Stimulated activated CD8-positive, alpha-beta memory T cell treated with anti-CD3 and anti-CD28 coated beads, Interleukin-15, amount 100 ng/mL, for 1 hour (primary cell): ENCODE data around the gene IFNGR1.

Experiments used
- DNase-seq: peaks from one replicate; pipeline ENCODE4 v3.0.0-alpha.2; 2020; ENCODE audit warnings: low read depth

Gene IFNGR1

DNA sequence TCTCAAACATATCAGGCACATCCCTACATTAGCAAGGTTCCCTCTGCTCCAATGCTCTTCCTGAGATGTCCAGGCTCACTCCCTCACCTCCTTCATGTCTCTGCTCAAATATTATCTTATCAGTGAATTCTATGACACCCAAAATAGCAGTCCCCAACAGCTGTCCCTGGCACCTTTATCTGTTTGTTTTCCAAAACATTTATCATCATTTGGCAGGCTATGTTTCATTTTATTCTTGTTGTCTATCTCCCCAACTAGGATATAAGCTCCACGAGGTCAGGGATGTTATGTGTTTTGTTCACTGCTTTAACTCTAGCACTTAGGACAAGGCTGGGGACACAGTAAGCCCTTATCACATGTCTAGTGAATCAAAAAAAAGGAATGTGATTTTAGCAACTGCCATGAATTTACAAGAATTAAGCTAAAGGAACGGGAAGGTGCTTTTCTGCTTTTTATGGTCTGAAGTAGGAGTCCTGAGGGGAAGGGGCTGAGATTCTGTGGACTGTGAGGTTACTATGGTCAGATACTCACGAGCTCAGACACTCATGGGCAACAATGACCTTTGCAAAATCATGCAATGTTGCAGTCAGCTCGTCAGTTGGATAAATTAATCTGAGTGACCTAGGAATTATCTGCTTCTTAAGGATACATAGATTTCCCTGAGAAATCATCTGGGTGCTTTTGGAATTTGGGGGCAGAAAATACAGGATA is 43.9 kb downstream of the IFNGR1 start:
- no peak for DNase-seq

DNA sequence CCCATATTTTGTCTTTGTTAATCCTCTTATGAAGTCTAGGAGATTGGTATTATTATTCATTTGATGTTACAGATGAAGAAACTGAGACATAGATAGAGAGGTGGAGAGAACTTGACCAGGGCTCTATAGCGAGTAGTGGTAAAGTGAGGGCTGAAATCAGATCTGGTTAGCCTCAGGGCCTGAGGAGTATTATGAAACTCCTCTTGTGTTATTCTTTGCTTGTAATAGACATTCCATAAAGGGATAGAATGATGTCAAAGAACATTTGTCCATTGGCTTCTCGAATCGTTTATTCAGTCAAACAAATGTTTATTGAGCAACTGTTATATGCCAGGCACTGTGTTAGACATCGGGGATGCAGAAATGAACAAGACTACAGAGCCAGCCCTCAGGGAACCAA is 45.7 kb downstream of the IFNGR1 start, which contains the start of gene IL22RA2:
IL22RA2 (minus strand) TSS at position 144 of the 400 bp plus-strand sequence. CDS start 11,895 bp downstream, outside the sequence.
- DNase-seq: no peak

- DNase-seq: no peak
Observed at GRCh38 chr6:137172734-137173431, 46.3 kb downstream of the IFNGR1 start.

GRCh38 chr6:137171824-137172733 is 47.1 kb downstream of the IFNGR1 start:
- no peak for DNase-seq

DNA sequence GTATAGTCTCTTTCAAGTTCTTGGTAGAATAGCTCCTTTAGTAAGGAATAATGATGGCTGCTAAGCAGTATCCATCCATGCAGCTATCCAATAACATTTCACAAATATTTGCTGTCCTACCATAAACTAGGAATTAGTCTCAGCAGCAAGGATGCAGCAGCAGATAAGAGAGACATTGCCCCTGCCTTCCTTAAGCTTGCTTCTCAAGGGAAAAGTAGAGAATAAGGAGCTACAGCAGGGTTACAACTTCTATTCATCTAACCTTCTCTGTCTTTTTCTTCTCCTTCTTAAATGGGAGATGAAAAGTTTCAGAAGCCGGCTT is 48.2 kb downstream of the IFNGR1 start:
- DNase-seq: no peak

DNA sequence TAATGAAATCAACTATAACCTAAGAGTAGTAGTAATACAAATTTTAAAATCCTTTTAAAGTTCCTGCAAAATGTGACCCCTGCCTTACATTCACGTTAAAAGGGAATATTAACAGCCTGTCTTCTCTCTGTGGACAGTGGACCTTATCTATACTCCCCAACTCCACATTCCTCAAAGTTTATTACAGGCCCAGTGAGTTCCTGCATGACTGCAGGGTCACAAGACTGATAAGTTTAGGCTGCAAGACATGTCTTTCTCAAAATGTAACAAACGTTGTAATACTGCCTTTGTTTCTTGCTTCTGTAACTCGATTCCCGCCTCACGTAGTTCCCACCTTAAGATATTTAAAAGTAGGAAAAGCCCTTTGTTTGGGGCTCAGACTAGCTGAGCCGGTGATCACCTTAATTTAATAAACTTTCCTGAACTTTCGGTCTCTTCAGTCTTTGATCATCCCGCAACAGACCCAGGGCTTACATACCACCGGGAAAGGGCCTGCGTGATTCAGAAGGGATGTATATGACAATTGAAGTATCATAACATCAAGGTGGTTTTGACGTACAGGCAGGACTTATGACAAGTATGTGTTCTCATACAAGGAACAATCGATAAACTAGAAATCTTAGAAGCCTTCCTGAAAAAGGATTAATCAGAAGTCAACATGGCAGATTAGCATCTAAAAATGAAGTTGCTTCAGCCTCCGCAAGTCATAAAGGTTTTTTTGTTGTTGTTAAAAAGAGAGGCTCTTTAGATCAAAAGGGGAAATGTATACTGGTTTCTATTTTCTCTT is 48.7 kb downstream of the IFNGR1 start:
- no peak for DNase-seq

GRCh38 chr6:137167702-137168377 is 51.3 kb downstream of the IFNGR1 start:
- DNase-seq: no peak

- DNase-seq: no peak
Observed at GRCh38 chr6:137166247-137167098, 52.7 kb downstream of the IFNGR1 start.

GRCh38 chr6:137165375-137166246 is 53.6 kb downstream of the IFNGR1 start:
- DNase-seq: no peak

DNA sequence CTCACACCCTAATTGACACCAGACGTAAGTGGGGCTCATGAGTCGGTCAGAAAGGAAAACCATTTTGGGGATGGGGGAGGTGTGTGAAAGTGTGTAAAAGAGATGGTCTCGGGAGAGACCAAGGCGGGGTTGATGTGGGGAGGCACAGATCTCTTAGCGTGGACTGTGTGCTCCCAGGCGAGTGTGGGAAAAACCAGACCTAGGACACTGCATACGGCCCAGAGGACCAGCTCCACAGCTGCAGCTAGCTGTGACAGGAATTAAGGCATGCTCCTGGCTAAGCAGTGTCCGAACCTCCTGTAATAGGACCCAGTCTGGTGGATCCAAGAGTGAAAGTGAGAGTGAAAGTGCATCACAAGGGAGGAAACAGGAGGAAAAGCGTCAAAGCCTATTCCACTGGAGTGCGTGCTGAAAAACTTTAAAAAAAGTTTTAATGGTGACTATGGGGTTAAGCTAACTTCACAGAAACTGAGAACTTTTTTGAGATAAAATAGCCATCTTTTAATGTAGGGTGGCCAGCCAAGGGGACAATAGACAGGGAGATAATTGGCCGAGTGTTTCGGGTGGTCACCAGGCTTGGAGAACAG is 55.4 kb downstream of the IFNGR1 start:
- DNase-seq: no peak

DNA sequence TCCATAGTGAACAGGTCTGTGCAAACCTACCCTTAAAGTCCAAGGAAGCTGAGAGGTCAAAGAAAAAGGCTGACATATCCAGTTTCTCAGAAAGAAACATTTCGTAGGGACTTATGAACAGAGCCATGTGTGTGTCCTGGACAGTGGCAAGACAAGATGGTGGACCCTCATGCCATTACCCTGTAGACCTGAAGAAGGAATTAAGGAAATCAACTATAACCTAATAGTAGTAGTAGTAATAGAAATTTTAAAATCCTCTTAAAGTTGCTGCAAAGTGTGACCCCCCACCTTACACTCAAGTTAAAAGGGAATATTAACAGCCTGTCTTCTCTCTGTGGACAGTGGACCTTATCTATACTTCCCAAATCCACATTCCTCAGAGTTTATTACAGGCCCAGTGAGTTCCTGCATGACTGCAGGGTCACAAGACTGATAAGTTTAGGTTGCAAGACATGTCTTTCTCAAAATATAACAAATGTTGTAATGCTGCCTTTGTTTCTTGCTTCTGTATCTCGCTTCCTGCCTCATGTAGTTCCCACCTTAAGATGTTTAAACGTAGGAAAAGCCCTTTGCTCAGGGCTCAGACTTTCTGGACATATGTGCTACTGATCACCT is 56.4 kb downstream of the IFNGR1 start:
- DNase-seq: no peak

- DNase-seq: no peak
Observed at GRCh38 chr6:137161949-137162348, 57.2 kb downstream of the IFNGR1 start.

DNA sequence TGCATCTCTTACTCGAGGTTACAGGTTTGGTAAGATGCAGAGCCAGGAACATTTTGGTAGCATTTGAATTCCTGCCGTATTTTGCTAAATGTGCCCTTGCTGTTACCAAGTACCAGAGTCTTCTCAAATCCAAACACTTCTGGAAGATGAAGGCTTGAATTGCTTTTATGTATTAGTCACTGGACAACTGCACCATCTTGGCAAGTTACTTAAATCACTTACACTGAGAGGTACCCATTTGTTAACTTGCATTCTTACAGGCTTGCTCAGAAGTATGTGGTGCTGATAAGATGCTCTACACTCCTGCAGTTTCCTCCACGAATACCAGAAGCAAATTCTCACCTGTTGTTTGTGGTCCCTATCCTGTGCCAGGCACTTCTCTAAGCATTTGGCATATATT is 58.4 kb downstream of the IFNGR1 start:
- DNase-seq: no peak

- DNase-seq: no peak
Observed at GRCh38 chr6:137159912-137160311, 59.3 kb downstream of the IFNGR1 start.

- no peak for DNase-seq
Observed at GRCh38 chr6:137157601-137158000, 61.6 kb downstream of the IFNGR1 start.

- DNase-seq: no peak
Observed at GRCh38 chr6:137156650-137157049, 62.5 kb downstream of the IFNGR1 start.

DNA sequence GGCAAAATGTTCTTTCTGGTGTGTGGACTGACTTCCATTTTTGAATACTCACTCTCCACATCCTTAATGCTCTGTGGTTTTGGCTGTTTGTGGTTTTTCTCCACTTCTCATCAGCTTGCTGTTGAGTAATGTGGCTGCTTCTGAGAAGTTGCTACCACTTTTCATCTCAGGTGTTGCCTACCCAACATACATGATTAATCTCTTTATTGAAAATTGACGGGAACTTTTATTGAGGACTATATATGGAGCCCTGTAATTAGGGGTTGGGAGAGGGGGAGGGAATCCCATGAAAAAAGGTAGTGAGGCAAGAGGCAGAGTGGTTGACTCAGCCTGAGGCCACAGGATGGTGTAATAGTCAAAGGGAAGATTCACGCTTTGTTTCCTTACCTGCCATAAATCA is 63.4 kb downstream of the IFNGR1 start:
- no peak for DNase-seq

DNA sequence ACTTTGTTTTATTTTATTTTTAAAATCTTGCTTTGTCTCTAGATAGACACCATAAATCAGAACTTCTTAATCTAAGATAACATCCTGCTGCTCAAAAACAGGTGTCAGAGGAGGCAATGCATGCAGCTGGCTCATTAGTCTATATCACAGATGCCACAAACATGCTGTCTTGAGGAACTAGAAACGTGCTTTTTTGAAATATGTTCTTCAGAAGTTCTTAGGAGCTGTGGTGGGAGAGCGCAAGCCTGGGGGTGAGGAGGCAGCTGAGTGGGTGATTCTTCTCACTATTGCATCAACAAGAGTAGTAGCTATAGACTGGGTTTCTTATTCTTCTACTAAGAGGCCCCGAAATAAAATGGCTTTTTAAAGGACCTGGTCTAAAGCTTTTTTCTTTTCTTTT is 69.1 kb downstream of the IFNGR1 start:
- DNase-seq: no peak

DNA sequence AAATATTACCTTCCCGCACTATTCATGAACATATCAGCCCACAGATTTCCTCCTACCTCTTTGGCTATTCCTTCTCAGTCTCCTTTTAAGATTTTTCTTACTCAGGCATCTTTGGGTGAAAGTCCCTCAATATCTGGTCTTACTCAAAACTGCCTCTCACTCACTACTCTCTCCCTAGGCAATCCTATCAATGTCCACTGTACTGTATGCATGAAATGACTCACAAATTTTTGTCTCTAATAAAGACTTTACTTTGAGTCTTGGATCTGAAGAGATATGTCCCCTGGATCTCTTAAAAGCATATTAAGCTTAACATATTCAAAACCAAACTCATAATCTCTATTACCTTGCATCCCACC is 70.2 kb downstream of the IFNGR1 start:
- DNase-seq: no peak
